GM12892 (cell line): ENCODE data around the gene KANSL1L.

Experiments
- POLR2A ChIP-seq: IDR thresholded peaks from 2 replicates; pipeline ENCODE4 v1.6.1; 2011; ENCODE audit warnings: low read depth, low read length, control low read depth
- POLR2AphosphoS5 ChIP-seq: IDR thresholded peaks from 2 replicates; pipeline ENCODE4 v1.6.1; 2011; ENCODE audit warnings: low read depth, low read length, control low read depth
- TAF1 ChIP-seq: IDR thresholded peaks from 2 replicates; pipeline ENCODE4 v1.6.1; 2011; ENCODE audit warnings: low read depth, mild to moderate bottlenecking, control low read depth, low read length, borderline replicate concordance

DNA sequence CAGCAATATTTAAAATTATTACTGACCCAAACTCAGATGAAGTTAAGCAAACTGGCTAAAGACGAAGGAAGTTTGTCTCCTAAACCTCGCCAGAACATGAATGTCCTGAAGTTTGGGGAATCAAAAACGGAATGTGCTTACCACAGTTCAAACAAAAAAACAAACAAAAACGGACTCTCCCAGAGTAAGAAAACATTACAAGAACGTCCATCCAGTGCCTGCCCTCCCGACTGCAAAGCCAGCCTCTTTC is 1.1 kb downstream of the KANSL1L start:
- TF ChIP-seq POLR2AphosphoS5: no peak
- TF ChIP-seq POLR2A: no peak
- no peak for TF ChIP-seq TAF1
